RCC 7860 (cell line): Measurements from ENCODE around the gene EZH1.
A peak's percentile ranks its signal among the peaks of the same experiment; 100 is the strongest.

ENCODE experiments used
- DNase-seq: peaks from one replicate; pipeline ENCODE4 v3.0.0-alpha.2; 2015; ENCODE audit warnings: low spot score
- FAIRE-seq: peaks from 2 replicates; lab custom pipeline; 2012; peaks lifted over from hg19 to GRCh38; lab: Jason Lieb, UNC

The EZH1 gene

DNA sequence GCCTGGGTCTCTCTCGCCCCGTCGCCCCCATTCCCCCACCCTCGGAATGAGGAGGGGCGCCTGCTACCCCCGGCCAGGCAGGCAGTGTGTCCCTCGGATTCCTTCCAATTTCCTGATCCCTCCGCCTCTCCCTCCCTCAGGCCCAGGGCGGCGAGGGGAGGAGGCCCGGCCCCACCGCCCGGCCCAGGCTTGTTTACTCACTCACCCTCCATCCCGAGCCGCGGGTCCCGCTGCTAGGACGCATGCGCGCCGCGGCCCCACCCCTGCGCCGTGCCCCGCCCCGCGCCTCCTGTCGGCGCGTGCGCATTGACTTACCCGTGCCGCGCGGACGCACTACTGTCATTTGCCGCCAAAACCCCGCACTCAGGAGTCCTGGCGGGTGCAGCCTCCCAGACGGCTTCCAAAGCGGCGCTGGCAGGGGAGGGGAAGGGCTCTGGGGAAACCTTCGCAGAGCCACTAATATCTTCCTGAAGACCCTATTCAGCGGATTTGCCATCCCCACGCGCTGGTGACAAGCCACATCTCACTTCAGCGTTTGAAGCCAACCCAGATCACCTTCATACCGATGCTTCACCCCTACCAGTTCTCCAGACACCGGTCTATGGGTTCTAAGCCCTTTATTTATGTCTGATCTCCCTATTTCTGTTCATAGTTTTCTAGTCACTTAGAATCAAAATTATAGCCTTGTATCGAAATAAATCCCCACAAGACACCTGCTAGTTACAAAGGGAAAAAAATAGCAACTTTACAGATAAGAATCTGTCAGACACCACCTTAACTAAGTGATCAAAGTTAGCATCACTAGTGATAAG is at the start of gene EZH1:
EZH1 (minus strand) TSS at position 235 of the 812 bp plus-strand sequence. CDS start 16,099 bp downstream, outside the sequence.
- DNase-seq (peak; percentile 79), FAIRE-seq (no peak)

DNA sequence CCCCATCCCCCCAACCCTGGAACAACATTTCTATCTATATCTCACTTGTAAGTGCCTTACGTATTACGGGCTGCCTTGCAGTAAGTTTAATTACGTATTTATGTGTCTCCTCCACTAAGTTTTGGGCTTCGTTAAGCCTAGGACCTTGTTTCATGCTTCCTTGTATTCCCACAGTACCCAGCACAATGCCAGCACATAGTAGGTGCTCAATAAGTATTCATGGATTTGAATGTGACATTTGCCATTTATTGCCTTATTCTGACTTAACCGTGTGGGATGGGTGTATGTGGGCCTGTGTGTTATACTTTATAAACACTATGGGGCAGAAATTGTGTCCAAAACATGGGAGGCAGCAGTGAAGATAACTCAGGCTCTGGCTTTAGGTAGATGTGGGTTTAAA is 47.7 kb upstream of the EZH1 start:
- DNase-seq (no peak), FAIRE-seq (no peak)

DNA sequence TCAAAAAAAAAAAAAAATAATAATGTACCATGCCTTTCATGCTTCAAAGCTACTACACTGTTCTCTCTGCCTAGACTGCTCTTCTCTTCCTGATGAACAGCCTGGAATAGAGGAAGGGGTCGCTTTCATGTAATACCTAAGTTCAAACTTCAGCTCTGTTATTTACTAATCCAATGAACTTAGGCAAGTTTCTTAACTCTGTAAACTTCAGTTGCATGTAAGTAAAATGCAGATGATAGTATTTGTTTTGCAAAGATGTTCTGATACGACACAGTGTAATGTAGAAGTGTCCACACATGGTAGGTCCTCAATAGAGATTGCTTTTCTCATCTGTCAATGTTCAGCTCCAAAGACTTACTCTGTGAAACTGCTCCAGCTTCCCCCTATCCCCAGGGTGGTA is 47.1 kb upstream of the EZH1 start:
- DNase-seq (no peak), FAIRE-seq (no peak)

- DNase-seq (no peak), FAIRE-seq (no peak)
These were observed 42.4 kb upstream of the EZH1 start for GRCh38 chr17:42787266-42787665.

GRCh38 chr17:42784811-42785592 is 40.2 kb upstream of the EZH1 start:
- FAIRE-seq: no peak
- no peak for DNase-seq

- FAIRE-seq: no peak
- DNase-seq: no peak
These were observed 39.6 kb upstream of the EZH1 start for GRCh38 chr17:42784409-42784808.

GRCh38 chr17:42783791-42784138 is 38.9 kb upstream of the EZH1 start:
- no peak for DNase-seq
- FAIRE-seq: no peak

- DNase-seq: peak; percentile 86
- FAIRE-seq: peak; percentile 78
These were observed 38.4 kb upstream of the EZH1 start for GRCh38 chr17:42783062-42783790.

DNA sequence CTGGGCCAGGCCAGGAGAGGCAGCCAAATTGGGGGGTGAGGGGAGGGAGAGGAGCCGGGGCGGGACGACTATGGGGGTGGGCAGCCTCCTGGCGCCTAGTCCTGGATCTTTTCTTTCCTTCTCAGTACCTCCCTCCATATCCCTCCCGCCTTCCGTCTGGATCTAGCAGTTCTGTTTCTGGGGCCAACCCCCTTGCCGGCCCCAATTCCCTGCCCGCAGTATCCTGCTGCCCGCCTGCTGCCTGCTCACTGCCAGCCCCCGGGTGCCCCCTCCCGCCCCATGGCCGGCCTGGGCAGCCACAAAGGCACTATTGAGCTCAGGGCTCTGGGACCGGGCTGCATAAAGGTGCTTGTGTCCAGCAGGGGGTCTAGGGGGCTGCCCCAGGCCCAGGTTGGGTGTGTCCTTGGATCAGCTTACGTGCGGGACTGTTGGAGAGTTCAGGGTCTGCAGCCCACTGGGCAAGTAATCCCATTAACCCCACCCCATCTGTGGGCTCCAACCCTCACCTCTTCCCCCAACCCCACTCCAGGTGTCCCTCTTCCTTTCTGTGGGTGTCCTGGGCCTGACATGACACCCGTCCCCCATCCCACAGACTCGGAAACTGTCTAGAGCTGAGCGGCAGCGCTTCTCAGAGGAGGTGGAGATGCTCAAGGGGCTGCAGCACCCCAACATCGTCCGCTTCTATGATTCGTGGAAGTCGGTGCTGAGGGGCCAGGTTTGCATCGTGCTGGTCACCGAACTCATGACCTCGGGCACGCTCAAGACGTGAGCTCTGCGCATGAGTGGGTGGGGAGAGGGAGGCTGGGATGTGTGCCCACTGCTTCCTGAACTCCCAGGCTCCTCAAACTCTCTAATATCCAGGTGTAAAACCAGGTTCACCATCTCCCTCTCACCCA is 37.6 kb upstream of the EZH1 start:
- no peak for FAIRE-seq

DNA sequence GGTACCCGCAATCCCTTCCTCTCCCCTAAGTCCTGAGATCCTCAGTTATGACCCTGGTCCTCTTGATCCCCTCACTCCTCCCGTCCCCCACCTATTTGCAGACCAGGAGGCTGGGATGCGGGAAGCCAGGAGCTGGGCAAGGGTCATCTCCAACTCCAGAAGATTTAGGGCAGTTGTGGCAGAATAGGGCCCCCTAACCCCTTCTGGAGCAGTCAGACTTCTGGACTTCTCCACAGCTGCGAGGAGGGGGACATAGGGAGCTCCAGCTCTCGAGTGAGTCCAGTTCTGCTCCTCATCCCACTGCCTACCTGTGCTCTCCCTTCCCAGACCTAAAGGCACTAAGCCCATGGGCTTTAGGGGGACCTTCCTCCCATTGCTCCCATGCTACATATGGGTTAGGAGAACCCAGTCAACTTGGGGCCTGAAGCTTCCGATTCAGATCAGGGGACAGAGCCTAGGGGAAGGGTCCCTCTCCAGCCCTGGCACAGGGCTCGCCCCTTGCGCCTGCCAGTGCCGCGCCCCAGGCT is 36.9 kb upstream of the EZH1 start:
- FAIRE-seq: no peak
- no peak for DNase-seq

More for the DNA sequence above, 37.6 kb upstream of the EZH1 start:
- DNase-seq: no peak

- FAIRE-seq: no peak
- DNase-seq: no peak
These were observed 36.2 kb upstream of the EZH1 start for GRCh38 chr17:42780851-42781638.

DNA sequence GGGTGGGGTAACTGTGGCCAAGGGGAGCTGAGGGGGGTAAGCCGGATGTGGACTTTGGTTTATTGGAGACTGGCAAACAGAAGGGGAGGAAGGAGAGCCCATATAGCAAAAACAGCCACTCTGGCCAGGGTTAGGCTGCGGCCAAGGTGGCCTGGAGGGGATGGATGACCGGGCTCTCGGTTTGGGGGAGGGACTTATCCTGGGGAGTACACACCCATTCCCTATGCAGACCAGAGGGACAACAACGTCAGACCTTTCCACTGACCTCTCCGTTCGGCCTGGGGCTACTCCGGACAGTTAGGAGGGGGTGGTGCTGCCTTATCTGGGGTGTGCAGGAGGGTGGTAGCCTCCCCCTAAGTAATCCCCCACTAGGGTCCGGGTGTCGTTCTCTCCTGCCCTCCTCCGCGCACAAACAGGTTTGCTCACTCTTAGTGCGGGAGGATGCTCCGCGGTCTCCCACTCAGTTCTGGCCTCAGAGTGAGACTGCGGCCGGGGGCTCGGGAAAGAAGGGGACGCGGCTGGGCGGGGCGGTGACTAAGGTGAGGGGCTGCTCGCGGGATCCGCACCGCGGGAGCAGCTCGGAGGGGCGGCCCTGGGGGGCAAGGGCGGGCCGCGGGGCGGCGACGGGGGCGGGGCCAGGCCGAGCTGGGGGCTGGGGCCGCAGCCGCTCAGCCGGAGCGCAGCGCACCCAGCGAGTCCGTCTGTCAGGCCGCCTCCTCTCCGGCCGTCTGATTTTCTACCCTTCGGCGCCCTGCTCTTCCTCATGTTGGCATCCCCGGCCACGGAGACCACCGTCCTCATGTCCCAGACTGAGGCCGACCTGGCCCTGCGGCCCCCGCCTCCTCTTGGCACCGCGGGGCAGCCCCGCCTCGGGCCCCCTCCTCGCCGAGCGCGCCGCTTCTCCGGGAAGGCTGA is 35.4 kb upstream of the EZH1 start, which contains the start of gene WNK4:
WNK4 (plus strand) TSS at position 675 of the 915 bp plus-strand sequence; CDS start at position 764, 89 bp downstream.
- no peak for FAIRE-seq
- no peak for DNase-seq

DNA sequence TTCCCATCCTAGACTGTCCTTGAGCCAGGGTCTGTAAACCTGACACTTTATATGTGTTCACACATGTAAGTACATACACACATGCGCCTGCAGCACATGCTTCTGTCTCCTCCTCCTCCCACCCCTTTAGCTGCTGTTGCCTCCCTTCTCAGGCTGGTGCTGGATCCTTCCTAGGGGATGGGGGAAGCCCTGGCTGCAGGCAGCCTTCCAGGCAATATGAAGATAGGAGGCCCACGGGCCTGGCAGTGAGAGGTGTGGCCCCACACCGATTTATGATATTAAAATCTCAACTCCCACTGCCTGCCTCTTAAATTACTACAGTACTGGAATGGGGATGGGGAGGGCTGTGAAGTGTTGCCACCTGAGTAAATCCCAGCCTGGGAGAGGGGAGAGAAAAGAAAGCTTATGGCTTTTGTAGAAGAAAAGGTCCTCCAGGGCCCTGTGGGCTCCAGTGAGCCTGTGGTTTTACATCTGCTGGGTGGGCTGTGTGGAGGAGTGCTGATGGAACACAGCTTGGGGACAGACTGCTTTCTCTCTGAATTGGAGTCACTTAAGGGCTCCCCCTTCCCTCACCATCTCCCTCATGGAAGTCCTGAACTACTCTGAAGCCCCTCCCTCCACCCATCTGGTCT is 34.6 kb upstream of the EZH1 start:
- FAIRE-seq (no peak), DNase-seq (no peak)

DNA sequence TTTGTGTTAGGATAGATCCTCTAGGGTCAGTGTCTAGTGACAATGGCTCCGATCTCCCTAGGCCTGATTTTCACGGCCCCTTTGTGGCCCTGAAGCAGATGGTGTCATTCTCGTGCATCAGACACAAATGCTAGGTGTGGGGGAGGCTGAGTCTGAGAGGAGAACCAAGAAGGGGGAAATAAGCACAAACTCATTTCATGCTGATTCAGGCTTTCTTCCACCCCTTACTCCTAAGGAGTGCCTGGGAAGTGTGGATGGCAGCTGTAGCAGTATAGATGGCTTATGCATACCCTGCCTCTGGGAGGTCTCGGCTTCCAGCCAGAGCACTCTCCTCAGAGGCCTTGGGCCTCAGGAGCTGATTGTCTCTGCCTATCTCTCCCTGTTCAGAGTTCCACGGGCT is 33.7 kb upstream of the EZH1 start:
- no peak for DNase-seq
- no peak for FAIRE-seq

DNA sequence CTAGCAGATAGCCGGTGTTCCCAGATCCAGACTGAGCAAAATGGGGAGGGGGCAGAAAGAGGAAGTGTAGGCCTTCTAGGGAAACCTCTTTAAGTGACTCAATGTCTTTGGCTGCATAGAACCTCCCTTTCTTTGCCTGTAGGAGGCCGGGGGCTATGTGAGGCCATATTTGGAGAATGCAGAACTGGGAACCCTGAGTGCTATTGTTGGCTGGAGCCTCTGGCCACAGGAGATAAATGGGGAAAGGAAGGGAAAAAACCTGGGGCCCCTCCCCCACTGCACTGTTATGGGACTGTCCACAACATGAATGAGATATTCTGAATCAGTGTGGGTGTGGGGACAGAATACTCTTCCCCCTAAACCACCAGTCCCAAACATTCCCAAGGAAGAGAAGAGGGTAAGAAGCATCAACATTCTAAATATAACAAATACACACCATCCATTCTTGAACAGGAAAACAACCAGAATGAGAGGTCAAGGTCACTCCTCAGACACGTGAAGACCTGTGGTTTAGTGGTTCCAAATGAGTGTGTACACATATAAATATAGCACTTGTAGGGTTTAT is 30.8 kb upstream of the EZH1 start:
- FAIRE-seq: no peak
- peak; percentile 47 for DNase-seq

- DNase-seq: peak; percentile 70
- peak; percentile 87 for FAIRE-seq
These were observed 29.4 kb upstream of the EZH1 start for GRCh38 chr17:42774066-42774745.
